ENCODE data around the gene LAX1.
A peak's percentile ranks its signal among the peaks of the same experiment; 100 is the strongest.

The LAX1 gene

DNA sequence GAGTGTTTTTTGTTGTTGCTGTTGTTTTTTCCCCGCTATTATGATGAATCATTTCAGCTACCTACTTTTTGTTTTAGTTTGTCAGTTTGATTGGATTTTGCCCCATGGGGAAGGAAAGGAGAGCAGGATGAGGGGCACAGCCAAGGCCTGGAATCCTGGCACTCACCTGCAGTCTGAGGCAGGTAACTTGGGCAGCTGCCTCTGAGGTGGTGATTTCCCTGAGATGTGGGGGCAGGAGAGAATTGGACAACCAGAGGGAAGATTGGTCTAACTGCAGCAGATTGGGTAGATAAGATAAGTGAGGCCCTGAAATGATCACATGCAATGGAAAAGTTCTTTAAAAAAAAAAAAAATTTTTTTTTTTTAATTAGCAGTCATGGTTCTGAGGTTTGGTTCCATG is 1.5 kb upstream of the LAX1 start:
- Histone ChIP-seq H3K9ac (ENCODE audit: low read length) (no peak overlapping the region), H3K4me2 (ENCODE audit: low read length) (no peak overlapping the region), H3K27ac (ENCODE audit: low read length) (no peak overlapping the region), H4K20me1 (ENCODE audit: insufficient read depth, low read length) (no peaks in the 10 kb centered on the region), H3K4me3 (ENCODE audit: low read length) (no peak overlapping the region), H3K9me3 (ENCODE audit: insufficient read depth, low read length) (no peaks in the 10 kb centered on the region; the same call in 1 of the 2 replicates), H3K79me2 (ENCODE audit: low read length) (no peaks in the 10 kb centered on the region), H3K36me3 (replicated peaks; ENCODE audit: low read depth, low read length) (no peaks in the 10 kb centered on the region), H2AFZ (ENCODE audit: low read depth, low read length) (no peak overlapping the region), H3K27me3 (ENCODE audit: low read depth, low read length) (no peaks in the 10 kb centered on the region), H3K4me1 (ENCODE audit: low read length) (peaks cover 11% of the 10 kb centered on the region)
- TF ChIP-seq, protein P1, sequence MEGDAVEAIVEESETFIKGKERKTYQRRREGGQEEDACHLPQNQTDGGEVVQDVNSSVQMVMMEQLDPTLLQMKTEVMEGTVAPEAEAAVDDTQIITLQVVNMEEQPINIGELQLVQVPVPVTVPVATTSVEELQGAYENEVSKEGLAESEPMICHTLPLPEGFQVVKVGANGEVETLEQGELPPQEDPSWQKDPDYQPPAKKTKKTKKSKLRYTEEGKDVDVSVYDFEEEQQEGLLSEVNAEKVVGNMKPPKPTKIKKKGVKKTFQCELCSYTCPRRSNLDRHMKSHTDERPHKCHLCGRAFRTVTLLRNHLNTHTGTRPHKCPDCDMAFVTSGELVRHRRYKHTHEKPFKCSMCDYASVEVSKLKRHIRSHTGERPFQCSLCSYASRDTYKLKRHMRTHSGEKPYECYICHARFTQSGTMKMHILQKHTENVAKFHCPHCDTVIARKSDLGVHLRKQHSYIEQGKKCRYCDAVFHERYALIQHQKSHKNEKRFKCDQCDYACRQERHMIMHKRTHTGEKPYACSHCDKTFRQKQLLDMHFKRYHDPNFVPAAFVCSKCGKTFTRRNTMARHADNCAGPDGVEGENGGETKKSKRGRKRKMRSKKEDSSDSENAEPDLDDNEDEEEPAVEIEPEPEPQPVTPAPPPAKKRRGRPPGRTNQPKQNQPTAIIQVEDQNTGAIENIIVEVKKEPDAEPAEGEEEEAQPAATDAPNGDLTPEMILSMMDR (IDR thresholded peaks at IDR 0.05; ENCODE audit: low read depth, low read length), result no peak
- TF ChIP-seq EZH2phosphoT487 (IDR thresholded peaks at IDR 0.05; ENCODE audit: low read depth), result no peak

GRCh38 chr1:203764105-203765028 is 616 bp upstream of the LAX1 start:
- no peaks in the 10 kb centered on the region for H3K79me2 ChIP-seq (ENCODE audit: low read length)
- no peak overlapping the region for H3K27ac ChIP-seq (ENCODE audit: low read length)
- no peak overlapping the region for H3K9ac ChIP-seq (ENCODE audit: low read length)
- no peaks in the 10 kb centered on the region for H4K20me1 ChIP-seq (ENCODE audit: insufficient read depth, low read length)
- H3K4me1 ChIP-seq (ENCODE audit: low read length), result peaks cover 11% of the 10 kb centered on the region
- H3K36me3 ChIP-seq (replicated peaks; ENCODE audit: low read depth, low read length), result no peaks in the 10 kb centered on the region
- peak overlapping the region; percentile 97 for H2AFZ ChIP-seq (ENCODE audit: low read depth, low read length)
- H3K27me3 ChIP-seq (ENCODE audit: low read depth, low read length), result no peaks in the 10 kb centered on the region
- TF ChIP-seq, protein P1 (IDR thresholded peaks at IDR 0.05; ENCODE audit: low read depth, low read length), result no peak
- TF ChIP-seq EZH2phosphoT487 (IDR thresholded peaks at IDR 0.05; ENCODE audit: low read depth), result no peak
- H3K4me2 ChIP-seq (ENCODE audit: low read length), result peak overlapping the region; percentile 49
- peak overlapping the region; percentile 52; the same call in 1 of the 2 replicates for H3K4me3 ChIP-seq (ENCODE audit: low read length)
- no peaks in the 10 kb centered on the region; the same call in 1 of the 2 replicates for H3K9me3 ChIP-seq (ENCODE audit: insufficient read depth, low read length)

GRCh38 chr1:203768256-203768655 is 3.3 kb downstream of the LAX1 start:
- Histone ChIP-seq H3K27ac (ENCODE audit: low read length) (no peak overlapping the region), H3K27me3 (ENCODE audit: low read depth, low read length) (peaks cover 13% of the 10 kb centered on the region; the same call in 1 of the 2 replicates), H3K36me3 (replicated peaks; ENCODE audit: low read depth, low read length) (no peaks in the 10 kb centered on the region), H3K4me2 (ENCODE audit: low read length) (no peak overlapping the region), H3K4me1 (ENCODE audit: low read length) (peaks cover 11% of the 10 kb centered on the region), H4K20me1 (ENCODE audit: insufficient read depth, low read length) (no peaks in the 10 kb centered on the region), H2AFZ (ENCODE audit: low read depth, low read length) (no peak overlapping the region), H3K9ac (ENCODE audit: low read length) (no peak overlapping the region), H3K79me2 (ENCODE audit: low read length) (no peaks in the 10 kb centered on the region), H3K9me3 (ENCODE audit: insufficient read depth, low read length) (no peaks in the 10 kb centered on the region; the same call in 1 of the 2 replicates), H3K4me3 (ENCODE audit: low read length) (no peak overlapping the region)
- TF ChIP-seq, protein P1 (IDR thresholded peaks at IDR 0.05; ENCODE audit: low read depth, low read length), result no peak
- TF ChIP-seq EZH2phosphoT487 (IDR thresholded peaks at IDR 0.05; ENCODE audit: low read depth), result no peak
